ENCODE results near the gene TMEM164.

DNA sequence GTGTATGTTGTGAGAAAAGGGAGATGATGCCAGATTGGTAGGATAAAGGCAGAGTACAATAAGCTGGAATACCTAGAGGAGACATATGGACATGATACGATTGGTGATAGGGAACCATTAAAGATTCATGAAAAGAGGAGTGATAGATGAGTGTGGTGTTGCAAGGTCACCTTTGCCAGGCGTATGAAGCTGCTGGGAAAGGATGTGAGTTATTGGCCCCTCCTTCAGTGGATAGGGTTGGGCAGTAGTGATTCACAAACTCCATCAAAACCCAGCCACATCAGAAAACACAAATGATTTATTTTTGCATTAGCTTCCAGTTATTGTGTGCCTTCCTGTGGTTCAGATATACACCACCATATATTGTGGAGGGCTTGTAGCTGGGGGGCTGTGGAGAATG lies 34.3 kb downstream of the TMEM164 start:
- TF ChIP-seq EZH2 (optimal IDR thresholded peaks at IDR 0.05; ENCODE audit: low read depth, low read length): no peak
- TF ChIP-seq, protein P1, sequence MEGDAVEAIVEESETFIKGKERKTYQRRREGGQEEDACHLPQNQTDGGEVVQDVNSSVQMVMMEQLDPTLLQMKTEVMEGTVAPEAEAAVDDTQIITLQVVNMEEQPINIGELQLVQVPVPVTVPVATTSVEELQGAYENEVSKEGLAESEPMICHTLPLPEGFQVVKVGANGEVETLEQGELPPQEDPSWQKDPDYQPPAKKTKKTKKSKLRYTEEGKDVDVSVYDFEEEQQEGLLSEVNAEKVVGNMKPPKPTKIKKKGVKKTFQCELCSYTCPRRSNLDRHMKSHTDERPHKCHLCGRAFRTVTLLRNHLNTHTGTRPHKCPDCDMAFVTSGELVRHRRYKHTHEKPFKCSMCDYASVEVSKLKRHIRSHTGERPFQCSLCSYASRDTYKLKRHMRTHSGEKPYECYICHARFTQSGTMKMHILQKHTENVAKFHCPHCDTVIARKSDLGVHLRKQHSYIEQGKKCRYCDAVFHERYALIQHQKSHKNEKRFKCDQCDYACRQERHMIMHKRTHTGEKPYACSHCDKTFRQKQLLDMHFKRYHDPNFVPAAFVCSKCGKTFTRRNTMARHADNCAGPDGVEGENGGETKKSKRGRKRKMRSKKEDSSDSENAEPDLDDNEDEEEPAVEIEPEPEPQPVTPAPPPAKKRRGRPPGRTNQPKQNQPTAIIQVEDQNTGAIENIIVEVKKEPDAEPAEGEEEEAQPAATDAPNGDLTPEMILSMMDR (IDR thresholded peaks at IDR 0.05; ENCODE audit: low read length): no peak

Data from MM.1S (cell line).